Stimulated activated CD8-positive, alpha-beta memory T cell treated with anti-CD3 and anti-CD28 coated beads, Interleukin-4, amount 100 ng/mL, for 4 hours (primary cell): ENCODE measurements around the gene UBE4A.

Experiments
- DNase-seq, 2 donors: peaks; one replicate each; pipeline ENCODE4 v3.0.0-alpha.2; 2020; ENCODE audit warnings: low read depth in 2 of 2, low spot score in 1 of 2

Gene UBE4A, protein sequence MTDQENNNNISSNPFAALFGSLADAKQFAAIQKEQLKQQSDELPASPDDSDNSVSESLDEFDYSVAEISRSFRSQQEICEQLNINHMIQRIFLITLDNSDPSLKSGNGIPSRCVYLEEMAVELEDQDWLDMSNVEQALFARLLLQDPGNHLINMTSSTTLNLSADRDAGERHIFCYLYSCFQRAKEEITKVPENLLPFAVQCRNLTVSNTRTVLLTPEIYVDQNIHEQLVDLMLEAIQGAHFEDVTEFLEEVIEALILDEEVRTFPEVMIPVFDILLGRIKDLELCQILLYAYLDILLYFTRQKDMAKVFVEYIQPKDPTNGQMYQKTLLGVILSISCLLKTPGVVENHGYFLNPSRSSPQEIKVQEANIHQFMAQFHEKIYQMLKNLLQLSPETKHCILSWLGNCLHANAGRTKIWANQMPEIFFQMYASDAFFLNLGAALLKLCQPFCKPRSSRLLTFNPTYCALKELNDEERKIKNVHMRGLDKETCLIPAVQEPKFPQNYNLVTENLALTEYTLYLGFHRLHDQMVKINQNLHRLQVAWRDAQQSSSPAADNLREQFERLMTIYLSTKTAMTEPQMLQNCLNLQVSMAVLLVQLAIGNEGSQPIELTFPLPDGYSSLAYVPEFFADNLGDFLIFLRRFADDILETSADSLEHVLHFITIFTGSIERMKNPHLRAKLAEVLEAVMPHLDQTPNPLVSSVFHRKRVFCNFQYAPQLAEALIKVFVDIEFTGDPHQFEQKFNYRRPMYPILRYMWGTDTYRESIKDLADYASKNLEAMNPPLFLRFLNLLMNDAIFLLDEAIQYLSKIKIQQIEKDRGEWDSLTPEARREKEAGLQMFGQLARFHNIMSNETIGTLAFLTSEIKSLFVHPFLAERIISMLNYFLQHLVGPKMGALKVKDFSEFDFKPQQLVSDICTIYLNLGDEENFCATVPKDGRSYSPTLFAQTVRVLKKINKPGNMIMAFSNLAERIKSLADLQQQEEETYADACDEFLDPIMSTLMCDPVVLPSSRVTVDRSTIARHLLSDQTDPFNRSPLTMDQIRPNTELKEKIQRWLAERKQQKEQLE

GRCh38 chr11:118359295-118359958 is at the start of gene UBE4A:
Gene UBE4A (plus strand): TSS chr11:118359600. CDS start chr11:118365081, 5,481 bp downstream.
- DNase-seq, result peak; percentile 97 to 99

- no peak for DNase-seq
Measured at GRCh38 chr11:118310271-118310670, 49.1 kb upstream of the UBE4A start.

DNA sequence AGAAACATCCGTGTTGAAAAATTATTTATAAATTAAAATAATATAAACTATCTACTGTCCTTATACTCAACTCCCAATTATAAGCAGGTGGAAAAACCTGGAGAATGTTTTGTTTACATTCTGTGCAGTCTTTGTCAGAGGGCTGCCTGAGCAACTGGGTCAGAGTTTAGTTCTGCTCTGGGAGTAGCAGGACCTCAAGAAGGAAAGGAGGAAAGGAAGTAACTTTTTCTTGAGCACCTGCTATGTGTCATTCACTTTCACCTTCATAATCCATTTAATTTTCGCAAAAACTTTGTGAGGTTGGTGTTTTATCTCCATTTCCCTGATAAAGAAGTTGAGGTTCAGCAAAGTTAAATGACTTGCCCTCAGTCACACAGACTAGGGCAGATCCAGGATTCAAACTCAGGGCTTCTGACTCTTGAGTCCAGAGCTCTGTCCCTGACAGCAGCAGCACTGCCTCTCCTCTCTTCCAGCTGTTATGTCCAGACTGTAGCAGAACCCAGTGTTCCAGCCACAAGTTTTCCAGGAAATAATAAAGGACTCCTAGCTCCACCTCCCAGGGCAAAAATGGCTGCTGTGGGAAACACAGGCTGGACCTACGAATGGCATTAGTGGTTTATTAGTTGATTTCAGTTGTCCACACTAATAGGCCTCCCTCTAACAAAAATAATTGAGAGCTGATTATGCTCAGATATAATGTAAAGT is 48.5 kb upstream of the UBE4A start:
- DNase-seq, result no peak

DNA sequence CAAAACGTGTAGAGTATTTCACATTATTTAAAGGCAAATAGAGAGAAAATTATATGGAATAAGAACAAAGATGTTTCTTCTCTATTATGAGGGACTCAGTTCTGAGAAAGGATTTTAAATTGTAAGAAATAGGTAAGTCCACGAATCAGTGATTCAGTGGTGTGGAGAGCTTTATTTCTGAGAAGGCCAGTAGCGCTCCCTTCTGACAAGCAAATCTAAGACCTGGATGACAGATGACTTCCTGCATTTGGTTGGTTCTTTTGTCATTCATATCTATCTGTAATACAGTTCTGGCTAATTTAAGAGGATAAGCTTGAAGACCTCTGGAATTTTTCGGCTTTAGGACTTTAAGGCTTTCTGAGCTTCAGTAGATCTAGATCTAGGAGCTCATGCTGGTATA is 47.9 kb upstream of the UBE4A start:
- DNase-seq, result no peak

DNA sequence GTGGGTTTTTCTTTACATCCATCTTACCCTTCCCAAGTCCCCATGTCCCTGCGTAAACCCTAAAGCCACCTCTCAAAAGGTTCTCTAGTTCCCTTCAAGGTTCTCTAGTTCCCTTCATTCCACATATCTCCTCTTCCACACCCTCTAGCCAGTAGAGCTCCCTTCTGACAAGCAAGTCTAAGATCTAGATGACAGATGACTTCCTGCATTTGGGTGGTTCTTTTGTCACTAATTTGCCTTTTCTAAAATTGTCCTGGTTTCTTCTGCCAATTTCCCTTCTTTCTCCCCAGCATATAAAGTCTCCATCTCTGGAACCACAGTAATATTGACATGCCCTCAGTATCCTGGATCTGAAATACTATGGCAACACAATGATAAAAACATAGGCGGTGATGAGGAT is 47.1 kb upstream of the UBE4A start:
- DNase-seq, result no peak

DNA sequence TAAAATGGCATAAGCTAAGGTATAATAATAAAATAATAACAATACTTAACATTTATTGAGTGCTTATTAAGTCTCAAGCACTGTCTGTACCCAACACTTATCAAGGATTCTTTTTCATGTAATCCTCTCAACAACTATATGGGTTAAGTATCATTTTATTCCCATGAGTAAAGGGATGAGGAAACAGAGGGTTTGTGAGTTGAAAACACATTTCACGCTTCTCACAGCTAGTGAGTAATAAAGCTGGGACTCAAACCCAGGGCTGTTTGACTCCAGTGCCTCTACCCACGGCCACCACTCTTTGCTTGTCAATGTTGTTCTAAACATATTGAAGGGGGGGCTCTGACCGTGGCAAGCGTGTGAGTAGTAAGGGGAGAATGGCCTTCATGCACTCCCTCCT is 46.2 kb upstream of the UBE4A start:
- no peak for DNase-seq

- DNase-seq, result no peak
Measured at GRCh38 chr11:118314988-118315411, 44.4 kb upstream of the UBE4A start.

GRCh38 chr11:118318124-118318523 is 41.3 kb upstream of the UBE4A start:
- no peak for DNase-seq

DNA sequence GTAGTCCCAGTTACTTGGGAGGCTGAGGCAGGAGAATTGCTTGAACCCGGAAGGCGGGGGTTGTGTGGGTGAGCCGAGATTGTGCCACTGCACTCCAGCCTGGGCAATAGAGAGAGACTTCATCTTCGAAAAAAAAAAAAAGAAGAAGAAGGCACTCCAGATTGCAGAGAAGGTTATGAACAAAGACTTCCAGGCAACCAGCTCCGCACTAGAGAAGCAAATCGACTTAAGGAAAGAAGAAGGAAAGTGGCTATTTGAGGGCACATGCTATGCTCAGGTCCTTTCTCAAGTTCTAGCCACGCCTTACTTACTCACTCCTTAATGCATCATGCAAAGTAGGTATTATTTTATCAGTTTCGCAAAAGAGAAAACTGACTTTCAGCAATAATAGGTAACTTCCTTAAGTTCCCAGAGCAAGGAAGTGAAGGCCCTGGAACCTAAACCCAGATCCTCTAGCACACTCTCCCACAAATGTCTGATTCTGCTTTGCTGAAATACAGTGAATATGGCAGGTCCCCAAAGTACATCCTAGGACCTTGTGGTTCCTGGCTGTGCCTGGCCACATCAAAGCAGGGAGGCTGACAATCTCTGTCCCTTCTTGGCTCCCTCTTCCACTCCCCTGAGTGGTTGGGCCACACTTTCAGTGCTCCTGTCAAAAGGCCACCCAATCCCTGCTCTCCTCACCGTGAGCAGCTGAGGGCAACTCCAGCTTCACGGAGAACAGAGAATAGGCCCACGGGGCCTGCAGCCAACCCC is 40.6 kb upstream of the UBE4A start:
- no peak for DNase-seq

- DNase-seq, result no peak
Measured at GRCh38 chr11:118319337-118319707, 40.1 kb upstream of the UBE4A start.

DNA sequence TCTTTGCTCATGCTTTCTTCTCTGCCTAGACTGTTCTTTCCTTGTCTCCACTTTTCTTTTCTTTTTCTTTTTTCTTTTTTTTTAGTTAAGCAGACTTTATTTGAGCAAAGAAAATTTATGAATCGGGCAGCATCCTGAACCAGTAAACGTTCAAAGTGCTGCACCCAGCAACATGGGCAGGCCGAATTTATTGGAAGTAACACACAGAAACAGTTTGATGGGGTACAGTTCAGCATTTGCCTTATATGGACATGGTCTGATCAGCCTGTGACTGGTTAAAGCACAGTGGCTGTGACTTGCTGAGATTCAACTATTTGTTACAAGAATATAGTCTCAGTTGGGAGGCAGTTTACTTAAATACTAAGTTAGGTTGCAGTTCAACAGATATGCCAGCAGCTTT is 38.9 kb upstream of the UBE4A start:
- DNase-seq, result no peak

GRCh38 chr11:118321386-118322082 is 37.9 kb upstream of the UBE4A start:
- no peak for DNase-seq

DNA sequence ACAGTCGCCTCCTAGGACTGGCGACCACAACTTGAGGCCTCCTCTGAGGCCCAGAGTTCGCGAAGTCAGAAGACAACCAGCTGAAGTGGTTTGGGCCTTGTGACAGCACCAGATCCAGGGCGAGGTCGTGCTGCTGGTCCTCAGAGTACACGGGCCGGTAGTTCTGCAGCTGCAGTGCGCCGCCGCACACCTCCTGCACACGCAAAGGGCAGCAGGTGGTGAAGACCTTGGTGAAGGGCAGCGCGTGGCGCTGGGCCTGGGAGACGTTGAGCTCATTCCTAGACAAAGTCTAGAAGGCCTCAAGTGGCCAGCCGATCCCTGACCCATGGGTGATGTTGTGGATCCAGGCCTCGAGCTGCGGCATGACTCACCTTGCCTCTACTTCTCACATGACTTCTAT is 36.7 kb upstream of the UBE4A start:
- DNase-seq, result no peak

DNA sequence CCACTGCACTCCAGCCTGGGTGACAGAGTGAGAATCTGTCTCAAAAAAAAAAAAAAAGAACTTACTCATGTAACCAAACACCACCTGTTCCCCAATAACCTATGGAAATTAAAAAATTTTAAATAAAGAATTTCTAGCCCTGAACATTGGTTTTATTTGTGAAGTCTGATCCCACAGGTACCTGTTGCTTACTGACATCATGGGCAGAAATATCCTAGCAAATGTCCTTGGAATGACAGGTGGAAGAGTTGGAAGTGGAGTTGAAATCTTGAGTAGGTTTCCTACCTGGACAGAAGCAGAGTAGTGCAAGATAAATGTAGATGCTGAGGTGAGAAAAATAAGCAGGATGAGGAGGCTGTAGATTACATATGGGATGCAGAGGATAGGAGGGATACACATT is 34.1 kb upstream of the UBE4A start:
- DNase-seq, result no peak

DNA sequence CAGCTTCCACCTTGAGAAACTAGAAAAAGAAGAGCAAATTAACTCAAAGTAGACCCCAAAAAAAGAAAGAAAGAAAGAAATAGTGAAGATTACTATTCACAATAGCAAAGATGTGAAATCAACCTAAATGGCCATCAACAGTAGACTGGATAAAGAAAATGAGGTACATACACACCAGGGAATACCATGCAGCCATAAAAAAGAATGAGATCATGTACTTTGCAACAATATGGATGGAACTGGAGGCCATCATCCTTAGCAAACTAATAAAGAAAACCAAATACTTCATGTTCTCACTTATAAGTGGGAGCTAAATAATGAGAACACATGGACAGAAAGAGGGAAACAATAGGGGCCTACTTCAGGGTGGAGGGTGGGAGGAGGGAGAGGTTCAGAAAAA is 30.7 kb upstream of the UBE4A start:
- DNase-seq, result no peak

- no peak for DNase-seq
Measured at GRCh38 chr11:118334745-118335144, 24.7 kb upstream of the UBE4A start.

DNA sequence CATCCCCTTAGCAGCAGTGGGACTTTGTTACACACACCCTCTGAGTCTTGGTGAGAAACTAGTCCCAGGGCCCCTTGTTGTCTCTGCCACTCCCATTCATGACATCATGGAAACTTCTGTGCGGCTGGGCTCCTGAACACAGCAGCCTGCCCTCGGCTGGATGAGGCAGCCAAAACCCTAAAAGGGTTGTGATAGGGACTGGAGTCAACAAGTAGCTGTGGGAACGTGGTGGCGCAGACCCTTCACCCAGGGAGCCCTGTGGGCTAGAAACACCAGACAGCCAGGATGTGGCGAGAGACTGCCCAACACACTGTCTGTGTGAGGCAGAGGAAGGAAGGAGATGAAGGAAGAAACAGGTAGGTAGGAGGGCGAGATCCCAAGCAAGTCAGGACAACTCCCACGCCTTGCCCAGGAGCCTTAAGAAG is 20.8 kb upstream of the UBE4A start:
- peak; percentile 78 to 79 for DNase-seq

DNA sequence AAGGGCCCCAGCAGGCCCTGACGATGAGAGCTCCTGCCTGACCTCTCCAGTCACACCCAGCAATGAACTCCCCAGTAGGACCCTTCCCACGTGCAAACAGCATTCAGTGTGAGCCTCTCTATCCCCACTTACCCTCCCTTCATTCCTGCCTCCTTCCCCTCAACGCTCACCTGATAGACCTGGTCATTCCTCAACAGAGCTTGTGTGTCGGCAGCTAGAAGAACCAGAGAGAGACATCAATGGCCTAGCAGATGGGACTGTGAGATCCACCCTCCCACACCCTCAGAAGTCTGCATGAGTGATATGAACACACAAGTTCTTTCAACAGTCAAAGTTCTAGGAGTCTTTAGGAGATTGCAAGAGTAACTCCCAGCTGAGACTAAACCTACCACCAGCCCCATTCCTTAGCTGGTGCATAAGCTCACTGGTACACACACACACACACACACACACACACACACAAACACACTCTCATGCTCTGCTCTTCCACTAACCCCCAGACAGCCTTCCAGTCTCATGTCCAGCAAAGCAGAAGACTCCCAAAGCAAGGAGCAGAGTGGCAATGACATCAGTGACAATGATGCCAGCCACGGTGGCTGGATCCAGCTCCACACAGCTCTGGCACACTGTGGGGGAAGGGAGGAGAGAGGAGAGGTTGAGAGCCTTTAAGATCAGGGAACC is 20.0 kb upstream of the UBE4A start:
- no peak for DNase-seq

DNA sequence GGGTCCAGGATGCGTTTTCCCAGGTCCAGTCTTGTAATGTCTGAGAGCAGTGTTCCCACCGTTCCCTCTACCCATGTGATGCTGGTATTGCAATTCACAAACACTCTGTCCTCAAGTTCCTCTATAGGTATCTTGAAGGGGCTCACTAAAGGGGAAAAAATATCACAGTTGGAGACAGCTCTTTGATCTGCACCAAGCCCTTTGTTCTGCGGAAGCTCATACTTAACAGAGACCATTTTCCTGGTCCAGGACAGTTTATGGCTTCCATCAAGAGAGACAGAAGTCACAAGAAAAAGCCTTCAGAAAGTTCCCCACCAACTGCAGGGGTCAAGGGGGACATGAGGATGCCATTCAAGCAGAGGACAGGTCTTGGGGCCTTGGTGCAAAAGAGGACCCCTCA is 19.0 kb upstream of the UBE4A start:
- no peak for DNase-seq
